Natural killer cell treated with Interleukin-12 subunit alpha and Interleukin-12 subunit beta and Interleukin-15 and Interleukin-18, amount 100 ng/mL, for 72 hours (primary cell): ENCODE results near the gene DLG1. TPM values are rescaled to one million over a fixed set of nuclear protein-coding genes. Genes with fewer than 3 reads are reported as not detected.
A peak's percentile ranks its signal among the peaks of the same experiment; 100 is the strongest.

ENCODE experiments used
- ATAC-seq, 2 donors: fragments of 150-1000 bp; cut with Tn5 transposase in 1 of 2; sonication (Bioruptor Pico), chemical (Tn5 transposase) in 1 of 2; 2 replicates each; pipeline ENCODE4 v1.10.0; 2021
- DNase-seq: peaks from one replicate; pipeline ENCODE4 v3.0.0; 2022; ENCODE audit warnings: low spot score
- H3K27ac Mint-ChIP-seq, 2 donors: 1 replicate in 1 of 2; 2 replicates in 1 of 2; pipeline ENCODE4 v1.8.0; 2022; ENCODE audit warnings: mixed read lengths in 2 of 2, mild to moderate bottlenecking in 1 of 2, moderate library complexity in 1 of 2
- H3K27me3 Mint-ChIP-seq, 2 donors: 1 replicate in 1 of 2; 2 replicates in 1 of 2; pipeline ENCODE4 v1.8.0; 2022; ENCODE audit warnings: mixed read lengths in 2 of 2
- H3K36me3 Mint-ChIP-seq: one replicate; pipeline ENCODE4 v1.8.0; 2022; ENCODE audit warnings: mixed read lengths
- H3K4me1 Mint-ChIP-seq, 2 donors: 1 replicate in 1 of 2; 2 replicates in 1 of 2; pipeline ENCODE4 v1.8.0; 2022; ENCODE audit warnings: low read depth in 2 of 2, mixed read lengths in 2 of 2, mild to moderate bottlenecking in 1 of 2
- H3K4me3 Mint-ChIP-seq: one replicate; pipeline ENCODE4 v1.8.0; 2022; ENCODE audit warnings: mixed read lengths
- H3K9me3 Mint-ChIP-seq: 2 replicates; pipeline ENCODE4 v1.8.0; 2022; ENCODE audit warnings: mixed read lengths
- total RNA-seq, 2 donors: library from RNA; stranded (reverse); gene quantifications; one replicate each; pipeline ENCODE4 v1.2.3, GENCODE V29; 2022

The DLG1 gene
- total RNA-seq, 2 donors from 2014 or later: 76.5 to 121 TPM

GRCh38 chr3:197333901-197334639 lies 35.7 kb upstream of the DLG1 start:
- no peaks in the 10 kb centered on the region for H3K36me3 Mint-ChIP-seq
- H3K4me3 Mint-ChIP-seq: no peak overlapping the region
- no peaks in the 10 kb centered on the region for H3K9me3 Mint-ChIP-seq
- peaks cover 4% of the 10 kb centered on the region in 2 donors for H3K4me1 Mint-ChIP-seq
- no peak overlapping the region for H3K27ac Mint-ChIP-seq
- ATAC-seq: no peak
- peaks cover 16 to 31% of the 10 kb centered on the region in 2 donors for H3K27me3 Mint-ChIP-seq
- DNase-seq: no peak

GRCh38 chr3:197331131-197331530 lies 32.7 kb upstream of the DLG1 start:
- Mint-ChIP-seq H3K9me3 (no peaks in the 10 kb centered on the region), H3K36me3 (no peaks in the 10 kb centered on the region), H3K27me3 (peaks cover 24 to 28% of the 10 kb centered on the region in 2 donors), H3K27ac (no peak overlapping the region), H3K4me3 (no peak overlapping the region), H3K4me1 (peaks cover 2 to 3% of the 10 kb centered on the region in 2 donors)
- ATAC-seq (no peak), DNase-seq (no peak)

- DNase-seq (no peak), ATAC-seq (no peak)
- no peaks in the 10 kb centered on the region for H3K9me3 Mint-ChIP-seq
- H3K36me3 Mint-ChIP-seq: no peaks in the 10 kb centered on the region
- peaks cover 2 to 7% of the 10 kb centered on the region in 2 donors for H3K4me1 Mint-ChIP-seq
- peaks cover 24 to 27% of the 10 kb centered on the region in 2 donors for H3K27me3 Mint-ChIP-seq
- no peak overlapping the region for H3K4me3 Mint-ChIP-seq
- H3K27ac Mint-ChIP-seq: no peak overlapping the region
These were observed 31.0 kb upstream of the DLG1 start for GRCh38 chr3:197329382-197329781.

- H3K36me3 Mint-ChIP-seq: no peaks in the 10 kb centered on the region
- H3K4me1 Mint-ChIP-seq: peaks cover 2 to 7% of the 10 kb centered on the region in 2 donors
- no peaks in the 10 kb centered on the region for H3K9me3 Mint-ChIP-seq
- ATAC-seq: no peak
- DNase-seq: no peak
- H3K27me3 Mint-ChIP-seq: peaks cover 24 to 28% of the 10 kb centered on the region in 2 donors
- no peak overlapping the region for H3K27ac Mint-ChIP-seq
- no peak overlapping the region for H3K4me3 Mint-ChIP-seq
These were observed 29.8 kb upstream of the DLG1 start for GRCh38 chr3:197328198-197328597.

GRCh38 chr3:197327701-197328100 lies 29.3 kb upstream of the DLG1 start:
- DNase-seq: no peak
- no peak overlapping the region for H3K27ac Mint-ChIP-seq
- no peaks in the 10 kb centered on the region for H3K36me3 Mint-ChIP-seq

GRCh38 chr3:197325773-197326172 lies 27.4 kb upstream of the DLG1 start:
- Mint-ChIP-seq H3K4me1 (peaks cover 2 to 7% of the 10 kb centered on the region in 2 donors), H3K36me3 (peaks cover 5% of the 10 kb centered on the region), H3K27ac (no peak overlapping the region), H3K4me3 (peak overlapping the region; percentile 20), H3K27me3 (peaks cover 25 to 26% of the 10 kb centered on the region in 2 donors), H3K9me3 (no peaks in the 10 kb centered on the region)
- ATAC-seq (peak in 1 of 2 donors; percentile 68), DNase-seq (no peak)

More at GRCh38 chr3:197327701-197328100, 29.3 kb upstream of the DLG1 start:
- Mint-ChIP-seq H3K4me3 (no peak overlapping the region), H3K4me1 (peaks cover 2 to 7% of the 10 kb centered on the region in 2 donors), H3K27me3 (peaks cover 25 to 30% of the 10 kb centered on the region in 2 donors), H3K9me3 (no peaks in the 10 kb centered on the region)
- ATAC-seq: no peak

GRCh38 chr3:197322149-197322548 lies 23.7 kb upstream of the DLG1 start:
- no peak overlapping the region for H3K27ac Mint-ChIP-seq
- H3K4me1 Mint-ChIP-seq: peaks cover 0 to 4% of the 10 kb centered on the region in 2 donors
- H3K9me3 Mint-ChIP-seq: no peaks in the 10 kb centered on the region
- ATAC-seq (no peak), DNase-seq (no peak)
- peaks cover 5% of the 10 kb centered on the region for H3K36me3 Mint-ChIP-seq
- no peak overlapping the region for H3K4me3 Mint-ChIP-seq
- peaks cover 42 to 56% of the 10 kb centered on the region in 2 donors for H3K27me3 Mint-ChIP-seq

GRCh38 chr3:197320582-197320981 lies 22.2 kb upstream of the DLG1 start:
- H3K9me3 Mint-ChIP-seq: no peaks in the 10 kb centered on the region
- H3K27ac Mint-ChIP-seq: no peak overlapping the region
- H3K4me1 Mint-ChIP-seq: peaks cover 0 to 1% of the 10 kb centered on the region in 2 donors
- DNase-seq (no peak), ATAC-seq (no peak)
- H3K27me3 Mint-ChIP-seq: peaks cover 47 to 66% of the 10 kb centered on the region in 2 donors
- no peak overlapping the region for H3K4me3 Mint-ChIP-seq
- peaks cover 5% of the 10 kb centered on the region for H3K36me3 Mint-ChIP-seq

- DNase-seq (no peak), ATAC-seq (no peak)
- H3K36me3 Mint-ChIP-seq: peaks cover 4% of the 10 kb centered on the region
- H3K9me3 Mint-ChIP-seq: peaks cover 3% of the 10 kb centered on the region
- no peaks in the 10 kb centered on the region for H3K4me1 Mint-ChIP-seq
- H3K27ac Mint-ChIP-seq: no peak overlapping the region
- no peak overlapping the region for H3K4me3 Mint-ChIP-seq
- H3K27me3 Mint-ChIP-seq: peaks cover 50 to 78% of the 10 kb centered on the region in 2 donors
These were observed 19.0 kb upstream of the DLG1 start for GRCh38 chr3:197317250-197317963.

- ATAC-seq: no peak
- Mint-ChIP-seq H3K27ac (peak overlapping the region in 1 of 2 donors; percentile 7), H3K27me3 (peaks cover 31 to 44% of the 10 kb centered on the region in 2 donors), H3K4me3 (no peak overlapping the region), H3K36me3 (no peaks in the 10 kb centered on the region), H3K4me1 (peaks cover 21 to 25% of the 10 kb centered on the region in 2 donors), H3K9me3 (peaks cover 4% of the 10 kb centered on the region)
- no peak for DNase-seq
These were observed 14.0 kb upstream of the DLG1 start for GRCh38 chr3:197312431-197312830.

GRCh38 chr3:197311591-197311990 lies 13.2 kb upstream of the DLG1 start:
- Mint-ChIP-seq H3K36me3 (no peaks in the 10 kb centered on the region), H3K27ac (no peak overlapping the region), H3K27me3 (peaks cover 29 to 39% of the 10 kb centered on the region in 2 donors), H3K9me3 (peaks cover 4% of the 10 kb centered on the region), H3K4me3 (no peak overlapping the region), H3K4me1 (peaks cover 22 to 27% of the 10 kb centered on the region in 2 donors)
- ATAC-seq (no peak), DNase-seq (no peak)

GRCh38 chr3:197309528-197310361 lies 11.3 kb upstream of the DLG1 start:
- Mint-ChIP-seq H3K27ac (peak overlapping the region in 1 of 2 donors; percentile 75), H3K4me3 (peak overlapping the region; percentile 27), H3K36me3 (no peaks in the 10 kb centered on the region)

GRCh38 chr3:197308591-197308990 lies 10.2 kb upstream of the DLG1 start:
- H3K27me3 Mint-ChIP-seq: peaks cover 18 to 19% of the 10 kb centered on the region in 2 donors
- no peaks in the 10 kb centered on the region for H3K36me3 Mint-ChIP-seq
- H3K27ac Mint-ChIP-seq: peak overlapping the region in 1 of 2 donors; percentile 75
- peaks cover 42 to 48% of the 10 kb centered on the region in 2 donors for H3K4me1 Mint-ChIP-seq
- H3K9me3 Mint-ChIP-seq: peaks cover 4% of the 10 kb centered on the region
- DNase-seq (no peak), ATAC-seq (no peak)
- H3K4me3 Mint-ChIP-seq: no peak overlapping the region

More at GRCh38 chr3:197309528-197310361, 11.3 kb upstream of the DLG1 start:
- ATAC-seq (peak in 1 of 2 donors; percentile 54), DNase-seq (no peak)
- Mint-ChIP-seq H3K27me3 (peaks cover 24 to 30% of the 10 kb centered on the region in 2 donors), H3K4me1 (peaks cover 37 to 40% of the 10 kb centered on the region in 2 donors), H3K9me3 (peaks cover 4% of the 10 kb centered on the region)
